NCI-H524 (cell line): ENCODE data around the gene OTOP1.
"Not testable (repeated sequence)": the region's sequence is repeated elsewhere in the genome, so short reads cannot be mapped to it uniquely, and the experiment has no call there.

Experiments used
- DNase-seq, 2 experiments: peaks; one replicate each; lab custom pipeline; 2025; lab: John Stamatoyannopoulos, UW

OTOP1 gene

GRCh38 chr4:4164532-4165173, 62.1 kb downstream of the OTOP1 start:
- DNase-seq, result not testable (repeated sequence)

- not testable (repeated sequence) for DNase-seq
Observed at GRCh38 chr4:4162186-4162585, 64.5 kb downstream of the OTOP1 start.

GRCh38 chr4:4160956-4161665, 65.6 kb downstream of the OTOP1 start:
- not testable (repeated sequence) for DNase-seq

- DNase-seq, result peak; percentile 2 to 31
Observed at GRCh38 chr4:4145622-4146021, 81.1 kb downstream of the OTOP1 start.

DNA sequence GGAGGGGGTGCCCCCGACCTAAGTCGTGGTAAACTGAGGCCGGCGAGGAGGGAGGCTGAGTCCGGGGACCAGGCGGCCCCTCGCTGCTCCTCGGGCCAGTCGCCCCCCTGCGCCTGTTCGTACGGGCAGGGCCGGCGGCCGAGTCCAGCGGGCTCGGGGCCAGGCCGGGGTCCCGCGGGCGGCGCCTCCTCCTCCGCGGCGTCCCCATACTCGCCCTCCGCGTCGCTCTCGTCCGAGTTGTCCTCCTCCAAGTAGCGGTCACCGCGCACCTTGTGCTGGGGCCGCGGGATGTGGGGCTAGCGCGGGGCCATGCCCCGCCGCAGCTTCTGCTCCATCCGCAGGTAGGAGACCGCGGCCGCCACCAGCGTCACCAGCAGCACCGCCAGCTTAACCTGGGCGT, 83.4 kb downstream of the OTOP1 start:
- DNase-seq, result not testable (repeated sequence)

GRCh38 chr4:4142679-4143078, 84.0 kb downstream of the OTOP1 start:
- not testable (repeated sequence) for DNase-seq

DNA sequence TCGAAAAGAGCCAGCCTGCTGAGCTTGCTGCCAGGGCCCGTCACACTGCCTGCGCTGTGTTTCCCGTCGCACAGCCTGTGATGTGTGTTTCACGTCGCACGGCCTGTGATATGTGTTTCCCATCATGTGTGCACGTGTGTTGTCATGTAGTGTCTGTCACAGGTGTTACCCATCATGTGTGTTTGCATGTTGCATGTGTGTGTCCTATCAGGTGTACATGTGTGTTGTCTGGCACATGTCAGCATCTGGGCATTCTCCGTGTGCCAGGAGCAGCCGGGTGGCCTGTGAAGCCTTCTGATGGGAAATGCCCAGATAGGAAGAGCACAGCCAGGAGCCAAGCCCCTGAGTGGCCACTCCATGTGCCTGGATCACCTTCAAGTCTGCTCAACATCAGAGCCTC, 85.5 kb downstream of the OTOP1 start:
- DNase-seq, result not testable (repeated sequence)
